Astrocyte (in vitro differentiated cells and primary cell): ENCODE measurements around the gene IKBKE.

Experiments
- CTCF ChIP-seq: IDR thresholded peaks from 2 replicates; pipeline ENCODE4 v1.5.1; 2011; ENCODE audit warnings: low read depth, mild to moderate bottlenecking, inconsistent platforms, low read length, moderate library complexity; ENCODE audit not compliant: insufficient read depth
- EZH2 ChIP-seq: IDR thresholded peaks from 2 replicates; pipeline ENCODE4 v1.6.1; 2012; ENCODE audit warnings: mild to moderate bottlenecking, low read length, inconsistent platforms; ENCODE audit not compliant: insufficient read depth

- TF ChIP-seq CTCF (no peak), EZH2 (no peak)
Measured at GRCh38 chr1:206435445-206435844, 34.8 kb upstream of the IKBKE start.
